ACC112 (cell line): ENCODE results near the gene PCDHA1.

Source experiments
- H2AFZ ChIP-seq: fragments of 200-600 bp; sonication (generic); one replicate; pipeline ENCODE4 v1.6.0; 2017; ENCODE audit warnings: antibody characterized with exemption, low read length; ENCODE audit not compliant: unreplicated experiment
- H3K27ac ChIP-seq: fragments of 200-600 bp; sonication (generic); 2 replicates; pipeline ENCODE4 v1.5.1; 2014; ENCODE audit warnings: low read depth, mild to moderate bottlenecking, antibody characterized with exemption, low read length, moderate library complexity
- H3K27me3 ChIP-seq: fragments of 200-600 bp; sonication (generic); 2 replicates; pipeline ENCODE4 v1.6.1; 2014; ENCODE audit warnings: mild to moderate bottlenecking, antibody characterized with exemption, low read length, moderate library complexity, mixed read lengths; ENCODE audit not compliant: insufficient read depth
- H3K36me3 ChIP-seq: fragments of 200-600 bp; sonication (generic); 2 replicates; pipeline ENCODE4 v1.6.1; 2016; ENCODE audit warnings: mild to moderate bottlenecking, antibody characterized with exemption, low read length, moderate library complexity, mixed read lengths; ENCODE audit not compliant: insufficient read depth
- H3K4me1 ChIP-seq: fragments of 200-600 bp; sonication (generic); one replicate; pipeline ENCODE4 v1.6.1; 2016; ENCODE audit warnings: low read length, mixed read lengths; ENCODE audit not compliant: insufficient read depth, unreplicated experiment, control insufficient read depth
- H3K4me3 ChIP-seq: fragments of 200-600 bp; sonication (generic); 2 replicates; pipeline ENCODE4 v1.5.1; 2014; ENCODE audit warnings: mild to moderate bottlenecking, low read depth, low read length
- H3K79me2 ChIP-seq: fragments of 200-600 bp; sonication (generic); one replicate; pipeline ENCODE4 v1.6.0; 2016; ENCODE audit warnings: low read length; ENCODE audit not compliant: control insufficient read depth, unreplicated experiment, insufficient read depth

Gene PCDHA1

GRCh38 chr5:140934964-140935606, 149.1 kb downstream of the PCDHA1 start:
- Histone ChIP-seq H3K79me2 (no peaks in the 10 kb centered on the region), H3K4me1 (no peaks in the 10 kb centered on the region), H3K27ac (no peak overlapping the region), H3K4me3 (no peak overlapping the region), H3K36me3 (no peaks in the 10 kb centered on the region), H3K27me3 (no peaks in the 10 kb centered on the region), H2AFZ (no peak overlapping the region)

GRCh38 chr5:140946578-140946977, 160.6 kb downstream of the PCDHA1 start:
- Histone ChIP-seq H3K79me2 (no peaks in the 10 kb centered on the region), H3K4me1 (no peaks in the 10 kb centered on the region), H3K36me3 (no peaks in the 10 kb centered on the region), H2AFZ (no peak overlapping the region), H3K27ac (no peak overlapping the region), H3K4me3 (no peak overlapping the region), H3K27me3 (no peaks in the 10 kb centered on the region)

DNA sequence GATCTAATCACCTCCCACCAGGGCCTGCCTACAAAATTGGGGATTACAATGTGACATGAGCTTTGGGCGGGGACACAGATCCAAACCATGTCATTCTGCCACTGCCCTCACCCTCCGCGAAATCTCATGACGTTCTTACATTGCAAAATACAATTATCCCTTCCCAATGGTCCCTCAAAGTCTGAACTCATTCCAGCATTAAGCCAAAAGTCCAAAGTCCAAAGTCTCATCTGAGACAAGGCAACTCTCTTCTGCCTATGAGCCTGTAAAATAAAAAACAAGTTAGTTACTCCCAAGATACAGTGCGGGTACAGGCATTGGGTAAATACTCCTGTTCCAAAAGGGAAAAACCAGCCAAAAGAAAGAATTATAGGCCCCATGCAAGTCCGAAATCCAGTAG, 165.7 kb downstream of the PCDHA1 start:
- Histone ChIP-seq H3K4me1 (no peaks in the 10 kb centered on the region), H3K27me3 (no peaks in the 10 kb centered on the region), H3K4me3 (no peak overlapping the region), H3K36me3 (no peaks in the 10 kb centered on the region), H3K79me2 (no peaks in the 10 kb centered on the region), H2AFZ (no peak overlapping the region), H3K27ac (no peak overlapping the region)

- no peak overlapping the region for H2AFZ ChIP-seq
- H3K4me1 ChIP-seq = no peaks in the 10 kb centered on the region
- H3K36me3 ChIP-seq = no peaks in the 10 kb centered on the region
- no peak overlapping the region for H3K27ac ChIP-seq
- no peak overlapping the region for H3K4me3 ChIP-seq
- no peaks in the 10 kb centered on the region for H3K79me2 ChIP-seq
- H3K27me3 ChIP-seq = no peaks in the 10 kb centered on the region
Observed at GRCh38 chr5:140953234-140953633, 167.3 kb downstream of the PCDHA1 start.

- Histone ChIP-seq H3K36me3 (no peaks in the 10 kb centered on the region), H3K27me3 (peaks cover 18% of the 10 kb centered on the region; the same call in 1 of the 2 replicates), H3K4me3 (no peak overlapping the region), H3K79me2 (no peaks in the 10 kb centered on the region), H2AFZ (no peak overlapping the region), H3K4me1 (no peaks in the 10 kb centered on the region), H3K27ac (no peak overlapping the region)
Observed at GRCh38 chr5:140962190-140962589, 176.2 kb downstream of the PCDHA1 start.

- no peak overlapping the region for H3K27ac ChIP-seq
Observed at GRCh38 chr5:140964356-140964755, 178.4 kb downstream of the PCDHA1 start.

DNA sequence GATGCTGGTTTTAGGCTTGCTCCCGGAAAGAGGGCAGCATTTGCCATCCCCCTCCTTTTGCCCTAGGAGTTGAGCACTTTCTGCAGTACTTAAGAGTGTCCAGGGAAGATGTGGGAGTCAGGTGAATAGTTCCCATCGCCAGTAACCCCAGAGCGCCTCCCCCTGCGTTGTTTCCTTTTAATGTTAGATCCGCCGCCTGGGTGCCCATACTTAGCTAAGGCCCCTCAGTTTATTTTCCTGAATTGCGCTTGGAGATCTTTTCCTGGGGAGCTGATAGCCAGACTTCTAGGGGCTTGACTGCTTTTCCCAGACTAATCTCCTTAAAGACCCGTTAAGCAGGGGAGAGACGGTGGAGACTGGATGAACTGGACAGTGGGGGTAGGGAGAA, 180.0 kb downstream of the PCDHA1 start:
- Histone ChIP-seq H3K4me1 (no peaks in the 10 kb centered on the region), H3K36me3 (no peaks in the 10 kb centered on the region), H3K27ac (no peak overlapping the region), H3K4me3 (peak overlapping the region; percentile 33; the same call in 1 of the 2 replicates), H3K79me2 (no peaks in the 10 kb centered on the region), H2AFZ (no peak overlapping the region), H3K27me3 (peaks cover 19% of the 10 kb centered on the region; the same call in 1 of the 2 replicates)

More at GRCh38 chr5:140964356-140964755, 178.4 kb downstream of the PCDHA1 start:
- no peak overlapping the region for H3K4me3 ChIP-seq
- no peaks in the 10 kb centered on the region for H3K79me2 ChIP-seq
- no peaks in the 10 kb centered on the region for H3K4me1 ChIP-seq
- no peaks in the 10 kb centered on the region for H3K36me3 ChIP-seq
- no peak overlapping the region for H2AFZ ChIP-seq
- H3K27me3 ChIP-seq = peaks cover 19% of the 10 kb centered on the region; the same call in 1 of the 2 replicates

DNA sequence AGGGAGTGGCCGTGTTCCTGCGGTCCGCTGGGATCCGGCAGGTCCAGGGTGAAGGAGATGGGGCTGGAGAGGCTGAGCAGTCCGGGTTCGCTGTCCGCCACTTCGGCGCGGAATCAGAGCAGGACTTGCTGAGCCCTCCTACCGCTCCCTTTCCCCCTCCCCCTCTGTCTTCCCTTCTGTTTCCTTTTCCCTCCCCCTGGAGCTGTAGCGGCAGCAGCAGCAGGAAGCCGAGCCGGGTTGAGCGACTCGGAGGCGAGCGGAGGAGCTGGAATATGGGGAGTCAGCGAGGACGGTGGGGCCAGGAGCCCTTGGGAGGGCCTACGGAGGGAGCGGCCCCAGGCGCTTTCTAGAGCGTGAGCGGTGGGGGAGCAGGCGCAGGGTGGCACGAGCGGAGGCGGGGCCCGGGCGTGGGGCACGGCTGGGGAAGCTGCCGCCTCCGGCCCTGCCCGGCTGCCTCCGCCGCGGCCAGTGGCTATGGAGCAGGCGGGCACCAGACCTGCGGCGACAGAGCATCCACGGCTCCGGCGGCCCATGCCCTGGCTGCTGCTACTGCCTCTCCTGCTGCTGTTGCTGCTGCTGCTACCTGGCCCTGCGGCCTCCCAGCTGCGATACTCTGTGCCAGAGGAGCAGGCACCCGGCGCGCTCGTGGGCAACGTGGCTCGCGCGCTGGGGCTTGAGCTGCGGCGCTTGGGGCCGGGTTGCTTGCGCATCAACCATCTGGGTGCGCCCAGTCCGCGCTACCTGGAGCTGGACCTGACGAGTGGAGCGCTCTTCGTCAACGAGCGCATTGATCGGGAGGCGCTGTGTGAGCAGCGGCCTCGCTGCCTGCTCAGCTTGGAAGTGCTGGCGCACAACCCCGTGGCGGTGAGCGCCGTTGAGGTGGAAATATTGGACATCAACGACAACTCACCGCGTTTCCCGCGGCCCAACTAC, 180.6 kb downstream of the PCDHA1 start, which contains the start of gene PCDHAC2:
Gene PCDHAC2, plus strand, starts transcription at position 184 of the 933 bp plus-strand sequence. Its CDS starts 291 bp downstream, at position 475.
- no peak within 1 kb of the TSS for H2AFZ ChIP-seq

DNA sequence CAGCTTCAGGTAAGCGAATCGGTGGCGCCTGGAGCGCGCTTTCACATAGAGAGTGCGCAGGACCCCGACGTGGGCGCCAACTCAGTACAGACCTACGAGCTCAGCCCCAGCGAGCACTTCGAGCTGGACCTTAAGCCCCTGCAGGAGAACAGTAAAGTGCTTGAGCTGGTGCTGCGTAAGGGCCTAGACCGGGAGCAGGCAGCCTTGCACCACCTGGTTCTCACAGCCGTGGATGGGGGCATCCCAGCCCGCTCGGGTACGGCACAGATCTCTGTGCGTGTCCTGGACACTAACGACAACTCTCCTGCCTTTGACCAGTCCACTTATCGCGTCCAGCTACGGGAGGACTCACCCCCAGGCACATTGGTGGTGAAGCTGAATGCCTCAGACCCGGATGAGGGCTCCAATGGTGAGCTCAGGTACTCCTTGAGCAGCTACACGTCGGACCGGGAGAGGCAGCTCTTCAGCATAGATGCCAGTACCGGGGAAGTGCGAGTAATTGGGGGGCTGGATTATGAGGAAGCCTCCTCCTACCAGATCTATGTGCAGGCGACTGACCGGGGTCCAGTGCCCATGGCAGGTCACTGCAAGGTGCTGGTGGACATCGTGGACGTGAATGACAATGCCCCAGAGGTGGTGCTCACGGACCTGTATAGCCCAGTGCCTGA, 181.4 kb downstream of the PCDHA1 start:
- H3K4me1 ChIP-seq = no peaks in the 10 kb centered on the region
- no peaks in the 10 kb centered on the region for H3K79me2 ChIP-seq
- H3K27ac ChIP-seq = no peak overlapping the region
- H3K36me3 ChIP-seq = no peaks in the 10 kb centered on the region
- no peak overlapping the region for H3K4me3 ChIP-seq
- peaks cover 19% of the 10 kb centered on the region; the same call in 1 of the 2 replicates for H3K27me3 ChIP-seq
- no peak overlapping the region for H2AFZ ChIP-seq

More for the DNA sequence above, 180.6 kb downstream of the PCDHA1 start, which contains the start of gene PCDHAC2:
- Histone ChIP-seq H3K4me1 (no peaks in the 10 kb centered on the region), H3K27ac (no peak within 1 kb of the TSS), H3K27me3 (peaks cover 19% of the 10 kb centered on the region; the same call in 1 of the 2 replicates), H3K36me3 (no peaks in the 10 kb centered on the region), H3K4me3 (peak within 1 kb of the TSS; percentile 33; the same call in 1 of the 2 replicates), H3K79me2 (no peaks in the 10 kb centered on the region)

- Histone ChIP-seq H2AFZ (no peak overlapping the region), H3K27me3 (peaks cover 19% of the 10 kb centered on the region; the same call in 1 of the 2 replicates), H3K27ac (no peak overlapping the region), H3K79me2 (no peaks in the 10 kb centered on the region), H3K4me3 (no peak overlapping the region), H3K4me1 (no peaks in the 10 kb centered on the region), H3K36me3 (no peaks in the 10 kb centered on the region)
Observed at GRCh38 chr5:140969880-140970279, 183.9 kb downstream of the PCDHA1 start.
